ENCODE measurements around the gene PRTG.

DNA sequence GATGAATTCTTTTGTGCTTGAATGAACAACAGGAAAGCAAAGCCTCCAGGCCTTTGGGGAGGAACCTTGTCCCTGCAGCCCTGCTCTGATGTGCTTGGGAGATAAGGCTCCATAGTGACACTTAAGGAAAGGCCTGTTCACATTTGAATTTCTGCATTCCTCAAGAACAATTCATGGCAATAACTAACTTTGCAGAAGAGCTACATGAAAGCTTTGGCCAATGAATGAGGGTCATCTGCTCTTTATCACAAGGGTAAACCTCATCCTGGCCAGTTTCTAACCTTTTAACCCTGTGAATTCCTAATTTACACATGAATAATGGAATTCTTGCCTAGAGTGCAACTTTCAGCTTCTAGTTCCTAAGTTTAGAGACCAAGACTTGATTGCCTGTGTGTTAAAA is 5.6 kb downstream of the PRTG start:
- TF ChIP-seq CTCF (IDR thresholded peaks at IDR 0.05) (no peak), ZFX (IDR thresholded peaks at IDR 0.05; ENCODE audit: borderline replicate concordance) (no peak)
